OCI-LY1 (cell line): ENCODE measurements around the gene TMEM47.

Experiments
- EZH2 ChIP-seq: fragments of 200-600 bp; sonication (generic), shearing (Covaris generic); IDR thresholded peaks from 2 replicates; pipeline ENCODE4 v1.8.0; 2017; ENCODE audit warnings: borderline replicate concordance, mixed run types, mild to moderate bottlenecking, antibody characterized with exemption, low read length, moderate library complexity, mixed read lengths
- TF ChIP-seq, protein P1 (sequence below): fragments of 200-600 bp; sonication (generic), shearing (Covaris generic); IDR thresholded peaks from 2 replicates; pipeline ENCODE4 v1.5.1; 2017; ENCODE audit warnings: mild to moderate bottlenecking, antibody characterized with exemption, low read length, moderate library complexity, mixed read lengths

DNA sequence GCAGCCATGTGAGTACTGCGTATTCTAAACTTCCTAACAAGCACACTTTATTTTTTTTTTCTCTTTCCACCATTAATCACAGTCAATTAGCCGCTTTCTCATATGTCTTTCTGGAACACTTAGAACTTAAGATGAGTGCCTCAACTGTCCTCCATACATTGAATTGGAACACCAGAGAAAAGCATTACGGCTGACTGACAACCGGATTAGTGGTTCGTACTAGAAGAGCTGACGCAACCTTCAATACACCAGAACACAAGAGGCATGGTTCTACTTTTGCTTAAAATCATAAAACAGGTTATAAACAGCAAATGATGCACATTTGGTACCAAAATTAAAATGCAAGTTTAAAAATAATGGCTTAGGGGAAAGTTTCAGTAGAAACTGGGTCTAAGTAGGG, 3.3 kb downstream of the TMEM47 start:
- TF ChIP-seq, protein P1, sequence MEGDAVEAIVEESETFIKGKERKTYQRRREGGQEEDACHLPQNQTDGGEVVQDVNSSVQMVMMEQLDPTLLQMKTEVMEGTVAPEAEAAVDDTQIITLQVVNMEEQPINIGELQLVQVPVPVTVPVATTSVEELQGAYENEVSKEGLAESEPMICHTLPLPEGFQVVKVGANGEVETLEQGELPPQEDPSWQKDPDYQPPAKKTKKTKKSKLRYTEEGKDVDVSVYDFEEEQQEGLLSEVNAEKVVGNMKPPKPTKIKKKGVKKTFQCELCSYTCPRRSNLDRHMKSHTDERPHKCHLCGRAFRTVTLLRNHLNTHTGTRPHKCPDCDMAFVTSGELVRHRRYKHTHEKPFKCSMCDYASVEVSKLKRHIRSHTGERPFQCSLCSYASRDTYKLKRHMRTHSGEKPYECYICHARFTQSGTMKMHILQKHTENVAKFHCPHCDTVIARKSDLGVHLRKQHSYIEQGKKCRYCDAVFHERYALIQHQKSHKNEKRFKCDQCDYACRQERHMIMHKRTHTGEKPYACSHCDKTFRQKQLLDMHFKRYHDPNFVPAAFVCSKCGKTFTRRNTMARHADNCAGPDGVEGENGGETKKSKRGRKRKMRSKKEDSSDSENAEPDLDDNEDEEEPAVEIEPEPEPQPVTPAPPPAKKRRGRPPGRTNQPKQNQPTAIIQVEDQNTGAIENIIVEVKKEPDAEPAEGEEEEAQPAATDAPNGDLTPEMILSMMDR: no peak
- no peak for TF ChIP-seq EZH2
